GM18907 (cell line): Measurements from ENCODE around the gene AFG3L2.

Experiments used
- ATAC-seq: cut with Tn5 transposase; IDR thresholded peaks from one replicate; pipeline ENCODE4 v1.9.1; 2021; ENCODE audit warnings: mild to moderate bottlenecking, moderate library complexity; ENCODE audit not compliant: unreplicated experiment

The AFG3L2 gene

DNA sequence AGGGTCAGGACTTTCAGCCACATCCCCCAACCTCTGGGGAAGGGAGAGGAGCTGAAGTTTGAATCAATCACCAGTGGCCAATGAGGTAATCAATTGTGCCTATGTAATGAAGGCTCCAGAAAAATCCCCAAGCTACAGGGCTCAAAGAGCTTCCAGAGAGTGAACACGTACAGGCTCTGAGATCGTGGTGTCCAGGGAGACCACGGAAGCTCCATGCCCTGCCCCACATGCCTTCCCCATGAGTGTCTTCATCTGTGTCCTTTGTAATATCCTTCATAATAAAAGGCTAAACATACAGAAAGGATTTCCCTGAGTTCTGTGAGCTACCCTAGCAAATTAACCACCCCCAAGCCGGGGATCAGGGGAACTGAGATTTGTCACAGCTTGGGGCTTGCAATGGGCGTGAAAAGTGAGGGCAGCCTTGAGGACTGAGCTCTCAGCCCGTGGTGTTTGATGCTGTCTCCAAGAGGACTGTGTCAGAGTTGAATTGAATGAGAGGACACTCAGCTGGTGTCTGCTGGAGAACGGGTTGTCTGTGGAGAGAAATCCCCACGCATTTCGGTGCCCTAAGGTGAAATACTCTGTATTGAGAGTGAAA, 94.5 kb downstream of the AFG3L2 start:
- no peak for ATAC-seq

DNA sequence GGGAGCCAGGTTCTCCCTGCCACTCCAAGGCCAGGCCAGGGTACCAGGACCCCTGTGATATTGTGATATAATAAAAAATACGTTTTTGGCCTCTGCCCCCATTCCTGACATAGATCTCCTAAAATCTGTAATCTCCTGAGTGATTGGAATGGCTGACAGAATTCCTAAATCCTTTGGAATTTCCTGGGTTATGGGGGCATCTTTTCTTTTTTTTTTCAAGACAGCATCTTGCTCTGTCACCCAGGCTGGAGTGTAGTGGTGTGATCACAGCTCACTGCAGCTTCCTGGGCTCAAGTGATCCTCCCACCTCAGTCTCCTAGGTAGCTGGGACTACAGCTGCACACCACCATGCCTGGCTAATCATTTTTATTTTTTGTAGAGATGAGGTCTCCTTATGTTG, 95.2 kb downstream of the AFG3L2 start:
- no peak for ATAC-seq

DNA sequence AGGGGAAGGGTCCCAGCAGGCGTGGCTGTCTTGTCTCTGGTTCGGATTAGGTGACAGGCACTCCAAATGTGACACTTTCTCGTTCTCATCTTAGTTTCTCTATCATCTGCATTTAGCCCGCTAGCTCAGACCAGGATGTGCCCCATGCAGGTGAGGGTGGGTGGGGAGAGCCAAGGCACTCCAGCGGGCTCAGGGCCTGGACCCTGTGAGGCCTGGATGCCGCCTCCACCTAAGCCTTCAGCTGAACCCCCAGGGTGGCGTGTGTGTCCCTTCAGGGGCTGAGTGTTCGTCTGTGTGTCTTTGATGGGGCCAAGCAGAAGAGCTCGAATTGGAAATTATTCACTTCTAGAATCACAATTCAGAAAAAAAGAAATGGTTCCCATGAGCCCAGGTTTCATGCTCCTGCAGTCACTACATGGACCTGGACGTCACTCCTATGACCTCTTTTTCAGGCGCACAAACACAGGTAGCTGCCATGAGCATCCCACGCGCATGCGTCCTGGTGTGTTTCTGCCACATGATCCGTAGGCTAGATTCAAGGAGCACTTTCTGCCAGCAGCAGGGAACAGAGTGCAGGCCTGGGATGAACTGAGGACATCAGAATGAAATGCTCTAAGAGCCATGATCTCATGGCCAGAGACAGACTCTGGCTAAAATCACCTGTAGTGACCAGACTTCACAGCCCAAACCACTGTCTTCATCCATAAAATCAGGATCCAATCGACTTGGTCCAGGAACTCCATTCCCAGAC, 97.1 kb downstream of the AFG3L2 start:
- ATAC-seq: no peak
